Breast epithelium (tissue), 3 donors: Measurements from ENCODE around the gene TMEM106C.

Source experiments
- CTCF ChIP-seq, 3 donors: fragments of 450-650 bp; IDR thresholded peaks; one replicate each; pipeline ENCODE4 v1.5.1; 2016 to 2017; ENCODE audit warnings: antibody characterized with exemption in 3 of 3, mild to moderate bottlenecking in 3 of 3, moderate library complexity in 3 of 3
- POLR2A ChIP-seq: fragments of 450-650 bp; IDR thresholded peaks from one replicate; pipeline ENCODE4 v1.6.1; 2016; ENCODE audit warnings: antibody characterized with exemption, mild to moderate bottlenecking, moderate library complexity

- TF ChIP-seq CTCF (IDR thresholded peaks at IDR 0.05) (no peak), POLR2A (no peak)
Observed at GRCh38 chr12:47985596-47986290, 22.3 kb downstream of the TMEM106C start.
